CD4-positive, alpha-beta T cell treated with Interleukin-4 for 4 hours (primary cell): ENCODE results near the gene TRIM15.

Experiments used
- DNase-seq: peaks from one replicate; pipeline ENCODE4 v3.0.0-alpha.2; 2020

TRIM15 gene

DNA sequence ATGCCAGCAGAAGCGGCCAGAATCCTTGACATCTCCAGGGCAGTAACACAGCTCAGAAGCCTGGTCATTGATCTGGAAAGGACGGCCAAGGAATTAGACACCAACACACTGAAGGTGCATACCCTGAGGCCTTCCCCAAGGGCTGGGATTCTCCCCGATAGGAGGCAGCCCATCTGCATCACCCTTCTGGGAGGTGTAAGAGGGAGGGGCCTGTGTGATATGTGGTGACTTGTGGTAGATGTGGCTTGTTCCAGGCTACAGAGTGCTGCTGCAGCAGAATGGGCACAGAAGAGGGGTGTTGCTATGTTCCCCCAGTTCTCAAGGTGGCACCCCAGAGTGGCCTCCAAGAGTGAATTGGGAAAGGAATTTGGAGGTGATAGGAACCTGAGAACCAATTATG lies 16.2 kb upstream of the TRIM15 start:
- DNase-seq, result no peak

DNA sequence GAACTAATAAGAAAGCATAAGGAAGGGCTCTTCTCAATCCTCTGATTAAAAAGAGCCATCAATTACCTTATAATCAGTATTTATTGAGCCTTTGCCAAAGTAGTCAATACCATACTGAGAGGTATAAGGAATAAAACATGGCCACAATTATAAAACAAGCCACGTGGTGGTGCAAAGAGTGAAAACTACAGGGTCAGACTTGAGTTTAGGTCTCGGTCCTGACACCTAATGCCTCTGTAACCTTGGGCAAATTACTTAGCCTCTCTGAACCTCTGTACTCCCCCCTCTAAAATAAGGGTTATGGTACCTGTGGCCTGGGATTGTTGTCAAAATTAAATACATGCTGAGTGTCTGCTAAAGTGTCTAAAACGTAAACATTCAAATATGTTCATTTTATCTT lies 14.1 kb upstream of the TRIM15 start:
- DNase-seq, result no peak

DNA sequence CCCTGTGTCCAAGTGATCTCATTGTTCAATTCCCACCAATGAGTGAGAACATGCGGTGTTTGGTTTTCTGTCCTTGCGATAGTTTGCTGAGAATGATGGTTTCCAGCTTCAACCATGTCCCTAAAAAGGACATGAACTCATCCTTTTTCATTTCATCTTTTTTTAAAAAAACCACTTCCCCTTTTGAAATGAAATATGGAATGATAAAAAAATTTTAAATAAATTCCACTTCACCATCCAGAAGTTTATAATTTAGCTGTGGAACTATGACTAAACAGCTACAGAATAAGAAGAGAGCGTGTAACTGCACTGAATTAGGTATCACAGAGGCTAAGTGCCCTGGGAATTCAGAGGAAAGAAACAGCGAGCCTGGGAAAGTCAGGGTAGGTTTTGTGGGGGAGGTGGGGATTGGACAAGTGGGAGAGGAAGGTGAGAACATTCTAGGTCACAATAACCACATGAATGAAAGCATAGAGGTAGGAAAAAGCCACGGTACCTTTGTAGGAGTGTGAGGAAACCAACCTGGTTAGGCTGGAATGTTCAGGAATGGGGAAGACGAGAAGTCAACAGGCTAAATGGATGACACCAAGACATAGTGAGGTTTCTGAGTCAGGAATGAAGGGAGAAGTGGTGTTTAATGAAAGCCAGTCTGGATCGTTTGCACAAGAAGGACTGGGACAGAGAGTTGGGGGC lies 13.3 kb upstream of the TRIM15 start:
- no peak for DNase-seq

DNA sequence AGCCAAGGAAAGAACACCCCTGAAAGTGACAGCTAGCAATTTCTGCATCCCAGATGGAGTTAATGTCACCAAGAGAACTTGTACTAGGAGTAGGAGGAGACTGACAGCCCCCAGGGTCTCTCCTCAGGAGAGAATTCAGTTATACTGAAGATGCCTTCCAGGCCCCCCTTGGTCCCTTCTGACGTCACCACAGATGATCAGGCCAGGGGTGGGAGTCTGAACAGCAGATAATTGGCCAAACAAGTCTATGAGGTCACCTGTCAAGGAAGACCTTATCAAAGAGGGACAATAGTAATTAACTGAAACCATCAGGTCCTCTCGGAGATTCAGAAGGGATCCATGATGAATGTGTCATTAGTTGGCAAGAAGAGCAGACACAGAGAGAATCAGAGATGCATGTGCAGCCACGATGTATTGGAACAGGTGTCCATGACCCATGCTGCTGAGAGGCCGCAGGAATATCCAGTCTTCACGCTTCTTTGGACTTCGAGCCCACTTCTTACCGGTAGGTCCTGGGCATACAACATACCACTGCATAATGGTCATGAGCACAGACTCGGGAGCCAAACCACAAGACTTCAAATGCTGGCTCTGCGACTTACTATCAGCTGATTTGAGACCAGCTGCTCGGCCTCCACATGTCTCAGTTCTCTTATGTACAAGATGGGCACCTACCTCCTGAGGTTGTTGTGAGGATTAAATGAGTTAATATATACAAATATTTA lies 12.5 kb upstream of the TRIM15 start:
- DNase-seq, result no peak

DNA sequence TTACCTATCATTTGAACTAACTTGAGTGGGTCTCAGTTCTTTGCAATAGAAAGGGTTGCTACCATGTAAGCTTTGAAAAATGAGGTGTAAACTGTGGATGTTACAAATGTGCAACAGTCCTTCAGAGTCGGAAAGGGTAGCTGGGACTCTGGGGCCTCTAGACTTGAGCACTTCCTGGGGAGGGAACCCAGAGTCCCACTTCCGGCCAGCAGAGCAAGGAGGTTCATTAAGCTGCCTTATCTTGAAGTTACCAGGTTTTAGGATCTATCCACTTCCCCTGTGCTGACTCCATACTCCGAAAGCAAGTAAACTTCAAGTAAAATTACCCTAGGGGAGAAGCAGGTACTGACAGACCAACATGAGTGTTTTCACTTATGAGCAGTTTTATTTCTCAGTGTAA lies 11.8 kb upstream of the TRIM15 start:
- no peak for DNase-seq

DNA sequence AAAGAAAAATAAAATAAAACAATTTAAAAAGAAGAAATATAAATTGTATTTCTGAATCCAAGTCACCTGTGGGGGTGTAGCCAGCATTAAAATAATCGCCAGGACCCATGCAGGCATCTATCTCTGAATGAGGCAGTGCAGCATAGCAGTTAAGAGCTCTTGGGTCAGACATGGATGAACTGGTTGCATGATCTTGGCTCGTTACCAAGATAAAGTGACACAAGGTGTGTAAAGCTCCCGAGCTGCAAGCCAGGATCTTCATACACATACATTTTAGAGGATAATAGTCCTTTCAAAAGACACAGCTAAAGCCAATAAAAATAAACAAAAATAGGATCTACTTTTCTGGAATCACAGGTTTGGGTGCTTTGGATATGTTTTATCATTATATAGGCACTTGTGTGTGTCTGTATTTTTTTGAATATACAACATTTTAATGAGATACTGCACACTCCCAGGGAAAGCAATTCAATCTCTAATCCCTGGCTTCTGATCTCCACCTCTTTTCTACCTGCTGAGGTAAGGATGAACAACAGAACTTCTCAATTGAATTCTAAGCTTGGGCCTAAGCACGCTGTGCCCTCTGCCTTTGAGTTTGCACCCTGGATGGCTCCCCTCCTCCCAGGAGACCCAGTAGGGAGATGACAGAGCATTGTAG lies 11.2 kb upstream of the TRIM15 start:
- DNase-seq, result no peak

DNA sequence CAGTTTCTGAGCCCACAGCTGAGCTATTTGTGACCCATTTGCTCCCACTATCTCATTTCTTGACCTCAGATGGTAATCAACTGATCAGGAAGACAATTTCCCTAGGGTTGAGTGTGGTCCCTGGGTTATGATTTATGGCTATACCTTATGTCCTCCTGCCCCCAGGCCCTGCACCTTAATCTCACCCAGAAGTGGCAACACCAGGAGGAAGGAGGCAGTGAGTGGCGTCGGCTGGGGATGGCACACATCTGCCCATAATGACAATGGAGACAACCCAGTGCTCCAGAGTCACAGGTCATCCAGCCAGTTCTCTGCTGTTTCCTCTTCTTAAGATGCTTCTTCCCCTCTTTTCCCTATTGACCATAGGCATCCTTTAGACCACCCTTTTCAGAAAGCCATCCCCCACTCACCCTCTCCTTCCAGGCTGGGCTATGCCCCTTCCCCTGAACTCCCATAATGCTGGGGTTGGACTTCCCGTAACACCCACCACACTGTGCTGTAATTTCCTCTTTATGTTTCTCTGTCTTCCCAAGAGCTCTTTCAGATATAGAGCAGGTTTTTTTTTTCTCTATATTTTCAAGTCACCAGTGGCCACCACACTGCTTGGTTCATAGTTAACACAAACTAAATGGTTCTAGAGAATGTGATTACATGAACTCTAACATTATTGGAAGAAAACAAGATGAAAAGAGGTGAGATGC lies 10.3 kb upstream of the TRIM15 start:
- no peak for DNase-seq

DNA sequence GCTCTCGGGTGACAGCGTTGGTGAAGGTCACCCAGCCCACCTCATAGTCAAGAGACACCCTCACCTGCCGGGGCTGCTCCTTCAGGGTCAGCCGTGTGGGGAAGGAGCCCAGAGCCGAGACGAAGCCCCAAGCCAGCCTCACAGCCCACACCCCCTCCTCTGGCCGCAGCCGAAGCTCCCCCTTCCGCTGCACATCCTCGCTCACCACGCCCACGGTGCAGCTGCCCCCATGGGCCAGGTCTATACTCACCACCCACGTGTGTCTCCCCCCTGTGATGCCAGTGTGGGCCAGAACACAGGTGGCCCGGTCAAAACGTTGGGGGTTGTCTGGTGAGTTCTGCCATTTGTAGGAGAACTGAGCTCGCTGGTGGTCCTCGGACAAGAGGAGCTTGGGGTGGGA lies 9.3 kb upstream of the TRIM15 start:
- no peak for DNase-seq

DNA sequence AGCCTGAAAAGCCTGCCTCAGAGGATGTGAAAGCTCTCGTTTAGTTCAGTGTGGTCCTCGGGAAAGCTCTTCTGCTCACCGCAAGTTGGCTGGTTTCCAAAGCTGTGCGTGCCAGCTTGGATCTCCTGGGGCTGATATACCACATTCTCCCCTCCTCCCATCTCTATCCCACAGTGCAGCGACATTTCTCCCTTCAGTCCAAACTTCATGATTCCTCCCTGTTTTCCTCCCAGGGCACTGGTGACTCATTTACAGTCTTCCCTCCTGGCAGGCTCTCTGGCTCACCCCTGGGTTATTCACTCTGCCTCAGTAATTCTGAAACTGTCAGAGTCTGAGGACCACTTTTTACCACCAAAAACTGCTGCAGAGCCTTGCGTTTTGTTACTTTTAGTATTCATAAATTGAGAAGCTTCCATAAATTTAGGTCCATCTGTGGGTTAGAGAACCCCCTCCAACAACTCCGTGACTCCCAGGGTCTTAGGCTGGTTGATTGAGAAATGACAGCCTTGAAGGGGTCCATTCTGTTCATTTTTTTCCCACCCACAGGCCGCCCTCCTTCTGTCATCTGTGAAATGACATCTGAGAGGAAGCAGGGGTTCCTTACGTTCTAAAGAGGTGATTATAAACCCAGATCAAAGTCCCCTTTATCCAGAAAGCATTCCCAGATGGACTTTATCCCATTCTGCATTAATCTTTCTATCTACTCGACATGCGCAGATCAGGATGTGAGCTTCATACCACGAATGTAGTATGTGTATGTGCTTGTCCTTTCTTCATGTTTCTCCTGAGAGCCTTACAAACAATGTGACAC lies 8.4 kb upstream of the TRIM15 start:
- DNase-seq, result no peak

DNA sequence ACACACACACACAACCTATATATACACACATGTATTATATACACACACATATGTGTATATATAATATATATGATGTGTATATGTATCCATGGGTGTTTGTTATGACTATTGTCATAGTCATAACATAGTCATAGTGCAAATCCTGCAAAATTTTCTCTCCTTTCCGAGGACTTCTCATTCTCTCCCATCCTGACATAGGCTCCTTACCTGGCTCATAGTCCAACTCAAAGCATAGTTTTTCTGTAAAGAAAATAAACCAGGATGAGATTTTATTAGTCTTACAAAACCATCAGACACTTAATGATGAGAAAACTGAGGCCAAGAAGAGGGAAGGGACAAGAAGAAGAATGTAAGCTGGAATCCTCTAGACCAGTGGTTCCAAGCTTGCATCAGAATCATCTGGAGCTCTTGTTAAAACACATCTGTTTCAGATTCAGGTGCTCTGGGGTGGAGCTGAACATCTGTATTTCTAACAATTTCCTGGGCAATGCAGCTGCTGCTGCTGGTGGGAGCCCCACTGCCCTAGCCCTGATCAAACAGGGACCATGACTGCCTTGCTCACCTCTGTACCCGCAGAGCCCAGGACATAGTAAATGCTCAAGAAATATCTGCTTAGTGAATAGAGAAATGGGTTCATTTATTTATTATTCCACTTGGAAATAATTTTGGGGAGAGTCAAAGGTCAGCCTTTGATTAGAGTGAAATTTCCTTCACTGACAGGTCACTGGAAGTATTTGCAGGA lies 7.7 kb upstream of the TRIM15 start:
- no peak for DNase-seq

DNA sequence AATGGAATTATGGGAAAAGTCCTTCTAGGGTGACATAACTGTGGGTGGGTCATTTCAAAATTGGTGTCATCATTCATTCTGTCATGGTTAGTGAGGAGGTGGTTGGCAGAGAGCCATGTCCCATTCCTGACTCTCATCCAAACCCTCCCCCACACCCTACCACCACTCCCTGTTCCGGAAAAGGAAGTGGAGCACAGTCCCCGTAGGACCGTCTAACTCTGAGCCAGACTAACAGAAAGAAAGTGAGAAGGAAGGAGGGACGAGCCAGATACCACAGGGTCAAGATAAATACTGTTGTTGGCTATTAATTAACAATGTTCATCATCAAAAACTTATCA lies 7.1 kb upstream of the TRIM15 start:
- no peak for DNase-seq

DNA sequence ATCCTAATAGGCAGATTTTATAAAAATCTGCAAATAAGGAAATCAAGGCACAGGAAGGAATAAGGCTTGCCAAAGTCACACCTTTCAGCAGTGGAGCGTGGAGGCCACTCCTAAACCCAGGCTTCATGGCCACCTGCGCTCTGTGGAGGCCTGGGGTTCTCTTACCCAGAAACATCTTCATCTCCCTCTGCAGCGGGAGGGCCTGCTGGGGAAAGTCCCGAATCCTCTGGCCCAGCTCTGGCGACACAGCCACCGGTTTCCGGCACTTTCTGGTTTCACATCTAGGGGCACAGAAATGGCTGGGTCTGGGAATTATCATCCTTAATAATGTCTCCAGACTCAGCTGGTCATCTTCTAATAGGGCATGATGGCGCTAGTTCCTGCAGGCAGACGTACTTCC lies 6.6 kb upstream of the TRIM15 start:
- no peak for DNase-seq

DNA sequence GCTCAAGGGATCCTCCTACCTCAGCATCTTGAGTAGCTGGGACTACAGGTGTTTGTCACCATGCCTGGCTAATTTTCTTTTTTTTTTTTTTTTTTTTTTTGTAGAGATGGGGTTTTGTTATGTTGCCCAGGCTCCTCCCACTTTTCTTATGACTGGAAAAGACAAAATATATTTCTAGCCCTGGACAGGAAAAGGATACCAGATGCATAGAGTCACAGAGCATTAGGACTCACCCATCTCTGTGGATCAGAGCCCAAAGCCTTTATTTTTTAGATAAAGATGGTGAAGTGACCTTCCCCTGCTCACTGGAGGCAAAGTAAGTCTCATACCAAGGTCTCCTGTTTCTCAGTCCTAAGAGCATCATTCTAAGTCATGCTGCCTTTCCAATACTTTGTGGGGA lies 5.8 kb upstream of the TRIM15 start:
- DNase-seq, result no peak

DNA sequence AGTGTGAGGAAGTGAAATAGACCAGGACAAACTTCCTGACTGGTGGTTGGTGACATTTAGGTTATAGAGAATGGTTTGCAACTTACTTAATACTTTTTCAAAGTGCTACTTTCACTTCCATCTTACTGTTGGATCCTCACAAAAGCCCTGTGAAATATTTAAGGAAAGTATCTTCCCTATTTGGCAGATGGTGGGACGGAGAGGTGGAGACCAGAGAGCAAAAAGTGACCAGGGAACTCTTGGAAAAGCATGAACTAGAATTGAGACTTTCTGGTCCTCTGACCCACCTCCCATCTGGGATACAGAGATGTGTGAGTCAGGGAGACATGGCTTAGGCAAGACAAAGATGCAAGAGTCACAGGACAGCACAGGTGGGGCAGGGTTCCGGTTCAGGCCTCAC lies 5.3 kb upstream of the TRIM15 start:
- DNase-seq, result no peak

DNA sequence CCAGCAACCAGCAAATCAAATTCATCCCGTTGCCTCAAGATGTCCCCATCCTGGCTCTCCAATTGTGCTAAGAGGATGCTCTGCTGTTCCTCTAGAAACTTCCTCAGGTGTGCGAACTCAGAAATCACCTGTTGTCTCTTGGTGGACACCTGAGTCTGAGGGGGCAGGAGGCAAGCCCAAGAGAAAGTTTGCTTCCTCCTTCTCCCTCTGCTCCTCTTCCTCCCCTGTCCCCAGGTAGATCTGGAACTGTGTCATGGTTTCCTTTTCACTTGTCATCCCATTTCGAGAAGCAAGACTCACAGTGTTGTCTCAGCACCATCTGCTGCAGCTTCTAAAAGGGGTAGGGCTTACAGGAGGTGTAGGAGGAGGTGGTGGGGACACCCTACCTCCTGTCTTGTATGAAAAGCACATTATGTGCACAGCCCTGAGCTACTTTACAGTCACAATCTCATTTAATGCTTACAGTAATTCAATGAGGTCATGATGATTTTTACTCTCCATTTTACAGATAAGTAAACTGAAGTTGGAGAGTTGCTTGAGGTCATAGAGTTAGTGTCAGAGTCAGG lies 4.8 kb upstream of the TRIM15 start:
- no peak for DNase-seq

DNA sequence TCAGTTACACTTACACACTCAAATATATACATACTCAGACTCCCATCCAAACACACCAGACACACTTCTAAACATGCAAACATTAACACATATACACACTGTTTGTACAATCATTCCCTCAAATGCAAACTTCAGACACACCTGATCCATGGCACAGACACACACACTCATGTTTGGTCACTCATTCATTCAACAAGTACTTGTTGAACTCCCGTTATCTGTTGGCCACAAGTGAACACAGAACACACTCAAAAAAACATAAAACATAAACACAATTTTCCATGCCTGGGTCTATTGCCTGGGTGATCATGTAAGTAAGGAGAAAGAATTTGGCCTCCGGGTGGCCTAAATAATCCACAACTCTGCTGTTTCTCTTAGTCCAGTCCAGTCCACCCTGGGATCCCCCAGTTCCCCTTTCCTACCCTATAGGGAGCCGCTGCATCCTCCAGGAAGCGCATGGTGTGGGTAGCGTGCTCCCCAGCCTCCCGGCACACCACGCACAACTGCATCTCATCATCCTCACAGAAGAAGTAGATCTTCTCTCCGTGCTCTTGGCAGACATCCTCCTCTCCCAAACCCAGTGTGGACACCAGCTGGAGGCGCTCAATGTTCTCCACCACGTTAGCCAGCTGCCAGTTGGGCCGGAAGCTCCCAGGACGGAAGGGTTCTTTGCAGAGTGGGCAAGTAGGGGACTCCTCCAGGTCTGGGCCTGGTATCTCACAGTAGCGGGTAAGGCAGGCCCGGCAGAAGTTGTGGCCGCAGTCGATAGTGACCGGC lies 3.1 kb upstream of the TRIM15 start:
- no peak for DNase-seq

DNA sequence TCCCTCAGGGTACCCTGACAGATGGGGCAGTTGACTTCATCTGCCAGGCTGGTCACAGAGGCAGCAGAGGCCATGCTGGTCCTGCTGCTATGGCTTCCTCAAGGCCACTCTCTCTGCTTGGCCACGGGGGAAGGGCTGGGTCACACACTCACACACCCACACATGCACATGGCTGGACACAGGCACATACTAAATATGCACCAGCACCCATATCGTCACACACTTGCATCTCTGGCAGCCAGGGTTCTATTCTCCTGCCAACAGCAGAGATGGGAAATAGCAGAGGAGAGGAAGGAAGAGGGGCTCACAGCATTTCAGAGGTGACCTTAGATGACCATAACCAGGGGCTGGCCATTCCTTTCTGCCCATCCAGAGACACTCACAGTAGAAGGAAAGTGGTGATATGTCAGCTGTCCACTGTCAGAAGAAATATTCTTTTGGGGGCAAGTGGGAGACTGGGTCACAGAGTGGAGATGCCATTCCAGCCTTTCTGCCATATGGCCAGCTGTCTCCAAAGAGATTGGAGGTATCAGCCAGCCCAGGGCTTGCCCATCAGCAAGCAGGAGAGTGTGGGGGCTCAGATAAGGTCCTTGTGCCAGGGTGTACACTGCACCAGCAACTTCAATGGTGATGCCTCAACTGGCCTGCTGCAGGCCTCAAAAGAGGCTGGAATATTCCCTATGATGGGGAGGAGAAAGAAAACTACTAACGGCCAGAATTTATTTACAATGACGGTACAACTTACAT lies 2.4 kb upstream of the TRIM15 start, which contains the start of gene TRIM10:
TSS of gene TRIM10 (minus strand) at position 427 of the 747 bp plus-strand sequence. CDS start at position 74, 353 bp downstream.
- no peak for DNase-seq

DNA sequence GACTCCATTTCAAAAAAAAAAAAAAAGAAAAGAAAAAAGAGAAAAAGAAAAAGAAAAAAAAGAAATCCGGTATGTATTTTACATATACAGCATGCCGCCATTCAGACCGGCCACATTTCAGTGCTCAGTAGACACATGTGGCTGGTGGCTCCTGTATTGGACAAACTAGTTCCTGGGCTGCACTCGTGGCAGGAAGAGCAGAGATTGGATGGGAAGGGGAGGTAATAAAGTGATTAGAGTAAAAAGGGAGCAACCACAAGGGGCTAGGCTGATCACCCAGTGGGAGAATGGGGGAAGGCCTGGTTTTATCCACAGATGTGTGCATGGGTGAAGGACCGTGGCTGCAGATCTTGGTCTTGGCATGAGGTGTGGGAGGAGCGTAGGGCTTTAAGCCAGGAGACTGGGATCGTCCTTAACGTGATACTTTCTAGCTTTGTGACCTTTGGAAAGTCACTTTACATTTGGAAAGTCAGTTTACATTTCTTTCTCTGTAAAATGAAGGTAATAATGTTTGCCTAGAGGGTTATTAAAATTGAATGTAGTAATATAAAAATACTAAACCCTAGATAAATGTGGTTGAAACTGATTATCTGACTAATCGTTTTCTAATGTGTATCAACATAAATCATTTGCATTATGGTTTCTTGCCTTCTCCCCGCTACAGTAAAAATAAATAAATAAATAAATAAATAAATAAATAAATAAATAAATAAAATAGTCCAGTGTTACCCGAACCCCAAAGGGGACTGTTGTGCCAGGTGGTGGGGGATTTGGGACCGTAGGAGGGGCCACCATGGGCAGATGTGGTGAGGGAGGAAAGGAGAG lies 869 bp upstream of the TRIM15 start:
- DNase-seq, result no peak
